GM13977 (cell line): Measurements from ENCODE around the gene NIM1K.
"Not testable (repeated sequence)": the region's sequence is repeated elsewhere in the genome, so short reads cannot be mapped to it uniquely, and the experiment has no call there.

Experiments
- DNase-seq: peaks from one replicate; pipeline ENCODE4 v3.0.0; 2012; ENCODE audit warnings: low spot score
- CTCF ChIP-seq: IDR thresholded peaks from 2 replicates; pipeline ENCODE4 v1.5.1; 2012; ENCODE audit warnings: mild to moderate bottlenecking, control low read depth; ENCODE audit not compliant: insufficient read depth; ENCODE audit errors: extremely low read depth, missing control alignments
- in situ Hi-C: fragments of 300-500 bp; cut with MboI; formaldehyde crosslinking; loops from one replicate; pipeline ENCODE4 v1.12.0; 2022; ENCODE audit warnings: low sequenced_read_pairs, low pct_unique_long_range_greater_than_20kb, mixed read lengths, inconsistent platforms; ENCODE audit not compliant: unreplicated experiment

NIM1K gene

DNA sequence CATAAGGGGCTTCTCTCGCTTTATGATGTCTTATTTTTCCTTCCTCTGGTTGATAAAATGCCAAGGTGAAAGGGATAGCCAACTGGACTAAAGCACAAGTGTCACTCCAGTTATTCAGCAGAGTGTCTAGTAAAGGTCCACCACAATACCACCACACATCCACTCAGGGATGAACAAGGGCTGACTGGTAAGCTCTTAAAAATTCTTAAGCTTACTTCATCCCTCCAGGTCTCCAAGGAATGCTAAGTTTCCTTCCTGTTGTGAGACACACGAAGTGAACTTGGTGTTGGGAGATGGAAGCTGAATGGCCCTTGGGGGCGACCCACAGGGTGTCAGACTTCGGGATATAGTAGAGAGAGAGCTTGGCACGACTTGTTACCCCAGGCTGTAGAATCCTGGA lies 124.4 kb downstream of the NIM1K start:
- DNase-seq = no peak
- in situ Hi-C loops = no loop called here
- TF ChIP-seq CTCF = no peak

GRCh38 chr5:43320846-43321245 lies 128.8 kb downstream of the NIM1K start:
- no peak for DNase-seq
- TF ChIP-seq CTCF = no peak

DNA sequence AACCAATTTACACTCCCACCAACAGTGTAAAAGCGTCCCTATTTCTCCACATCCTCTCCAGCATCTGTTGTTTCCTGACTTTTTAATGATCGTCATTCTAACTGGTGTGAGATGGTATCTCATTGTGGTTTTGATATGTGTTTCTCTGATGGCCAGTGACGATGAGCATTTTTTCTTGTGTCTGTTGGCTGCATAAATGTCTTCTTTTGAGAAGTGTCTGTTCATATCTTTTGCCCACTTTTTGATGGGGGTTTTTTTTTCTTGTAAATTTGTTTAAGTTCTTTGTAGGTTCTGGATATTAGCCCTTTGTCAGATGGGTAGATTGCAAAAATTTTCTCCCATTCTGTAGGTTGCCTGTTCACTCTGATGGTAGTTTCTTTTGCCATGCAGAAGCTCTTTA lies 131.5 kb downstream of the NIM1K start:
- in situ Hi-C loops = loop anchor here (10.0 kb wide), 1 partner anchor 51 kb away; no protein-coding TSS in a partner anchor
- not testable (repeated sequence) for DNase-seq

More at GRCh38 chr5:43320846-43321245, 128.8 kb downstream of the NIM1K start:
- in situ Hi-C loops = loop anchor here (10.0 kb wide), 1 partner anchor 54 kb away; no protein-coding TSS in a partner anchor

- in situ Hi-C loops = loop anchor here (10.0 kb wide), 1 partner anchor 49 kb away; no protein-coding TSS in a partner anchor
- not testable (repeated sequence) for DNase-seq
Measured at GRCh38 chr5:43325624-43326023, 133.6 kb downstream of the NIM1K start.
